Measurements from ENCODE around the gene SEC24B. TPM values are rescaled to one million over a fixed set of nuclear protein-coding genes. Genes with fewer than 3 reads are reported as not detected.

The SEC24B gene
- total RNA-seq, 1 experiment from 2014 or later: 29.0 TPM

GRCh38 chr4:109462297-109462696, 28.7 kb downstream of the SEC24B start:
- no peaks in the 10 kb centered on the region for H3K27me3 Mint-ChIP-seq (ENCODE audit: insufficient read depth, unreplicated experiment)
- no peaks in the 10 kb centered on the region for H3K9me3 ChIP-seq
- no peaks in the 10 kb centered on the region for H3K27me3 ChIP-seq (replicated peaks; ENCODE audit: control insufficient read depth, insufficient read depth, low read length)
- H3K27ac Mint-ChIP-seq (ENCODE audit: unreplicated experiment): no peak overlapping the region
- peaks cover 16% of the 10 kb centered on the region for H3K36me3 Mint-ChIP-seq (ENCODE audit: insufficient read depth, unreplicated experiment)
- H3K36me3 ChIP-seq (ENCODE audit: control insufficient read depth, insufficient read depth, low read length): no peaks in the 10 kb centered on the region
- ChIA-PET CTCF (no interaction called here), POLR2A (no interaction called here)
- DNase-seq: no peak
- no peaks in the 10 kb centered on the region for H3K4me1 ChIP-seq
- no TSS peak for BruUV-seq (replicated peaks)
- no peak overlapping the region for H3K4me3 ChIP-seq (ENCODE audit: low read depth, low read length)
- no peak for TF ChIP-seq CTCF (IDR thresholded peaks at IDR 0.05; ENCODE audit: insufficient read depth in 1 of 2, low read depth in 1 of 2, low read length in 1 of 2, severe bottlenecking in 1 of 2, unreplicated experiment in 1 of 2)
- intact Hi-C loops (cut with micrococcal nuclease; ENCODE audit: unreplicated experiment): no loop called here
- H3K4me1 Mint-ChIP-seq (ENCODE audit: low read depth, unreplicated experiment): no peaks in the 10 kb centered on the region
- no peak overlapping the region for H3K4me3 Mint-ChIP-seq (ENCODE audit: unreplicated experiment)
- no peaks in the 10 kb centered on the region for H3K9me3 Mint-ChIP-seq (ENCODE audit: unreplicated experiment)

GRCh38 chr4:109462802-109463201, 29.2 kb downstream of the SEC24B start:
- Histone ChIP-seq H3K4me1 (no peaks in the 10 kb centered on the region), H3K36me3 (ENCODE audit: control insufficient read depth, insufficient read depth, low read length) (no peaks in the 10 kb centered on the region), H3K4me3 (ENCODE audit: low read depth, low read length) (no peak overlapping the region), H3K27me3 (replicated peaks; ENCODE audit: control insufficient read depth, insufficient read depth, low read length) (no peaks in the 10 kb centered on the region), H3K9me3 (no peaks in the 10 kb centered on the region)
- H3K27ac Mint-ChIP-seq (ENCODE audit: unreplicated experiment): no peak overlapping the region
- DNase-seq: no peak
- ChIA-PET POLR2A (no interaction called here), CTCF (no interaction called here)
- TF ChIP-seq CTCF (IDR thresholded peaks at IDR 0.05; ENCODE audit: insufficient read depth in 1 of 2, low read depth in 1 of 2, low read length in 1 of 2, severe bottlenecking in 1 of 2, unreplicated experiment in 1 of 2): no peak
- intact Hi-C loops (cut with micrococcal nuclease; ENCODE audit: unreplicated experiment): no loop called here
- no peaks in the 10 kb centered on the region for H3K9me3 Mint-ChIP-seq (ENCODE audit: unreplicated experiment)
- no peak overlapping the region for H3K4me3 Mint-ChIP-seq (ENCODE audit: unreplicated experiment)
- no peaks in the 10 kb centered on the region for H3K4me1 Mint-ChIP-seq (ENCODE audit: low read depth, unreplicated experiment)
- no peaks in the 10 kb centered on the region for H3K27me3 Mint-ChIP-seq (ENCODE audit: insufficient read depth, unreplicated experiment)
- BruUV-seq (replicated peaks): no TSS peak
- peaks cover 16% of the 10 kb centered on the region for H3K36me3 Mint-ChIP-seq (ENCODE audit: insufficient read depth, unreplicated experiment)

- no peaks in the 10 kb centered on the region for H3K4me1 Mint-ChIP-seq (ENCODE audit: low read depth, unreplicated experiment)
- no peaks in the 10 kb centered on the region for H3K4me1 ChIP-seq
- ChIA-PET CTCF (interaction anchor here (0.8 kb wide), 1 partner anchor 109 kb away, joined by 3 read pairs; no protein-coding TSS in a partner anchor), POLR2A (no interaction called here)
- TF ChIP-seq CTCF (IDR thresholded peaks at IDR 0.05; ENCODE audit: insufficient read depth in 1 of 2, low read depth in 1 of 2, low read length in 1 of 2, severe bottlenecking in 1 of 2, unreplicated experiment in 1 of 2): no peak
- BruUV-seq (replicated peaks): no TSS peak
- intact Hi-C loops (cut with micrococcal nuclease; ENCODE audit: unreplicated experiment): no loop called here
- H3K36me3 Mint-ChIP-seq (ENCODE audit: insufficient read depth, unreplicated experiment): peaks cover 26% of the 10 kb centered on the region
- no peaks in the 10 kb centered on the region for H3K9me3 Mint-ChIP-seq (ENCODE audit: unreplicated experiment)
- no peaks in the 10 kb centered on the region for H3K36me3 ChIP-seq (ENCODE audit: control insufficient read depth, insufficient read depth, low read length)
- no peak overlapping the region for H3K27ac Mint-ChIP-seq (ENCODE audit: unreplicated experiment)
- no peaks in the 10 kb centered on the region for H3K9me3 ChIP-seq
- no peaks in the 10 kb centered on the region for H3K27me3 ChIP-seq (replicated peaks; ENCODE audit: control insufficient read depth, insufficient read depth, low read length)
- no peak overlapping the region for H3K4me3 ChIP-seq (ENCODE audit: low read depth, low read length)
- no peak for DNase-seq
- no peak overlapping the region for H3K4me3 Mint-ChIP-seq (ENCODE audit: unreplicated experiment)
- no peaks in the 10 kb centered on the region for H3K27me3 Mint-ChIP-seq (ENCODE audit: insufficient read depth, unreplicated experiment)
Observed at GRCh38 chr4:109465069-109465468, 31.5 kb downstream of the SEC24B start.
